GM21526 (cell line): Measurements from ENCODE around the gene HDAC5.

Source experiments
- ATAC-seq: cut with Tn5 transposase; IDR thresholded peaks from one replicate; pipeline ENCODE4 v1.9.1; 2021; ENCODE audit warnings: moderate library complexity; ENCODE audit not compliant: unreplicated experiment, low FRiP score

HDAC5 gene

DNA sequence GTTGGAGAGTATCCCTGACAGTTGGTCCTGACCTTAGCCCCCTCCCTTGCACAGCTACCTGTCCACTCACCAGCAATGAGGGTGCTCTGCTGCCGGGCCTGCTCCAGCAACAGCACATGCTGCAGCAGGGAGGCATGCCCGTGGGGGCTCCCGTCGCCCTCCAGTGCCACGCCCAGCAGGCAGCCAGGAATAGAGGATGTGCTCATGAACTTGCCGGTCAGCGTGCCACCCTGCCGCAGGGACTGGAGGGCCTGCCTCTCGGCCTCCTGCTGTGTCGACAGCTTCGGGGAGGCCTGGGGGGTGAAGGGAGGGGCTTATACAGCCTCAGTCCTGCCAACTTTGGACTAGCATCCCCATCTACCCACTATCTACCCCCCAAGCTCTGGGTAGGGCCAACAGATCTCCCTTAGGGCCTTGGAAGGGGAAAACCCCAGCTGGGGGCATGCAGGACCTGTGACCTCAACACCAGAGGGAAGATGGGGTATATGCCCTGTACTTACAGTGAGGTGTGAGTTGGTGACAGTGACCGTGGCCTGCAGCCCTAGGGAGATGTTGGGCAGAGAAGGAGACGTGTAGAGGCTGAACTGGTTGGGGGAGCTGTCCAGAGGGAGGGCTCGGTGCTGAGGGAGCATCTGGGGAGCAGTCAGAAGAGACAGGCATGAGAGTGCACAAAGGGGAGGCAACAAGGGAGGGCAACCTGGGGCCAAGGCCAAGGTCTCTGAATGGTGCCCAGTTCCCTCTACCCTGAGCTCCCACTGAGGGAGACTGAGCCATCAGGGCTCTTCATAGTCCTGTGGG lies 32.0 kb downstream of the HDAC5 start:
- no peak for ATAC-seq

DNA sequence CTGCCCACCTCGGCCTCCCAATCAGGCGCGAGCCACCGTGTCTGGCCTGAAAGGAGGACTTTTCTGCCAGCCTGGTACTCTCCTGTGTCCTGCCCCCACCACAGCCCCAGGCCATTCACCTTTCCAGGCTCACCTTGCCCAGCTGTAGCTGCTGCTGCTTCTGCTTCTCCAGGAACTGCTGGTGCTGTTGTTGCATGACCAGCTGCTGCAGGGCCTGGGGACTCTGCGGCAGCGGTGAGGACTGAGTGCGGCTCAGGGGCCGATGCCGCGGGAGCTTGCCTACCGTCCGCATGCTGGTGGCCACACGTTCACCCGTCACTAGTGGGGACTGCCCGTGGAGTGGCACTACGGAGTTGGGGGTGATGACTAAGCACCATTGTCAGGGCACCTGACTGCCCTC lies 35.2 kb downstream of the HDAC5 start:
- ATAC-seq = no peak

GRCh38 chr17:44087319-44087718 lies 36.1 kb downstream of the HDAC5 start:
- ATAC-seq = no peak

DNA sequence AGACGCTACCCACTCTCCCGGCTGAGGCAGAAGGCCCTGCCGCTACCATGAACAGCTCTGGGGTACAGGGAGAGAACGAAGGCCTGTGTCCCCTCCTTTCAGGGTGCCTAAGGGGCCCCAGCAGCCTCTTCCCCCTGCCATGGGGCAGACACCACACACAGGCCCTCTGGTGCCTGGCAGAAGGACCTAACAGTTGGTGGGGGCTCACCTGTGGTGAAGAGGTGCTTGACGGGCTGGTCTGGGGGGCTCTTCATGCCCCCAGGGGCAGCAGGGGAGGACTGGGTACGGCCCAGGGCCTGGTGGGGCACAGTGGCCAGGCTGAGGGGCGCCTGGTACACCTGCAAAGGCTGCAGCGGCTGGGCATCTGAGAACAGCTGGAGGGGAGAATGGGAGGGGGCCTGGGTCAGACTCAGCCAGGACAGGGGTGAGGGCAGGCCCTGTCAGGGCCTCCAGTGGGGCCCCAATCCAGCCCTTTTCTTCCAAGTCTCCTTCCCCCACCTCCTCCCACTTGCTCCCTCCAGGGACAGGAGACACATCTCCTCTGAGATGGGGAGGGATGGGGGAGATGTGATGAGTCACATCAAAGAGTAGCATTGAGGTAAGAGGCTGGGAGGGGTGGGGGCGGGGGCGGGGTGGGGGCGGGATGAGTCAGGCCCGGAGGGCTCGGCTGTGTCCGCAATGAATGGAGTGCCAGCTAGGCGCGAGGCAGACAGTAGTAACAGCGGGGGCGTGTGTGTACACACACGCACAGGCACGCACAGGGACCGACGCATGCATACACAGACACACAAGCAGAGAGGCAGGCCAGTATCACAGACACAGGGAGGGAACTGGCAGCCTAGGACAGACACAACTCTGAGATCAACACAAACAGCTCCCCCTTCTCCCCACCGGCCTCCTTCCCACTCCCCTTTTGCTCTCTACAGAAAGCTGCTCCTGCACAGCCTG lies 36.8 kb downstream of the HDAC5 start:
- no peak for ATAC-seq

DNA sequence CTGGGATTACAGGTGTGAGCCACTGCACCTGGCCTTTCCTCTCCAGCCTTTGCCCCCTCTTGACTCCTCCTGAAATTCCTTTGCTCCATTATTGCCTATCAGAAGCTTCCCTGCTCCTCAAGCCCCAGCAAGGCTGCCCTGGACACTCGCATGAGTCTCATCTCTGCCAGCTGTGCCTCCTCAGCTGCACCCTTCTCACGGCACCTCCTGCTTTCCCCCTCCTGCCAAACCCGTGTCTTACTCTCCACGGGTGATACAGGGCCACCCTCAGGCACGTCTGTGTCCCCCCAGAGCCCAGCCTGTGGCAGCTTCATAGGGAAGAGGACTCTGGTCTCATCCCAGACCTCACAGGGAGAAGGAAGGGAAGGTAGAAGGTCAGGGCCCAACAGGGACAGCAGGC lies 37.5 kb downstream of the HDAC5 start:
- no peak for ATAC-seq

DNA sequence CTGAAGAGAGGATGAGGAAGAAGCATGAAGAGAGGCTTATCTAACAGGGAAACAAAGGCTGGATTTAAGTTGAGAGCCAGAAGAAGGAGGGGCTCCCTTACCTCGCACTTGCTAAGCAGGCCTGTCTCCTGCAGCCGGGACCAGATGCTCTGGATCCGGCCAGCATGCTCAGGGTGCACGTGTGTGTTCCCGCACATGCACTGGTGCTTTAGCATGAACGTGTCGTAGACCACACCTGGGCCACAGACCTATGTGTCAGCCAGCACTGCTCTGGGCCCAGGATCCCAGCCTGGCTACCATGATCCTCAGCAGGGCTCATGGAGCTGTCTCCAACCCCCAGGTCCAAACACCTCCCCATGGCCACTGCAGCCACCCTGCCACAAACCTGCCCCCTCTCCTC lies 38.5 kb downstream of the HDAC5 start:
- no peak for ATAC-seq

GRCh38 chr17:44084131-44084538 lies 39.3 kb downstream of the HDAC5 start:
- ATAC-seq = no peak

DNA sequence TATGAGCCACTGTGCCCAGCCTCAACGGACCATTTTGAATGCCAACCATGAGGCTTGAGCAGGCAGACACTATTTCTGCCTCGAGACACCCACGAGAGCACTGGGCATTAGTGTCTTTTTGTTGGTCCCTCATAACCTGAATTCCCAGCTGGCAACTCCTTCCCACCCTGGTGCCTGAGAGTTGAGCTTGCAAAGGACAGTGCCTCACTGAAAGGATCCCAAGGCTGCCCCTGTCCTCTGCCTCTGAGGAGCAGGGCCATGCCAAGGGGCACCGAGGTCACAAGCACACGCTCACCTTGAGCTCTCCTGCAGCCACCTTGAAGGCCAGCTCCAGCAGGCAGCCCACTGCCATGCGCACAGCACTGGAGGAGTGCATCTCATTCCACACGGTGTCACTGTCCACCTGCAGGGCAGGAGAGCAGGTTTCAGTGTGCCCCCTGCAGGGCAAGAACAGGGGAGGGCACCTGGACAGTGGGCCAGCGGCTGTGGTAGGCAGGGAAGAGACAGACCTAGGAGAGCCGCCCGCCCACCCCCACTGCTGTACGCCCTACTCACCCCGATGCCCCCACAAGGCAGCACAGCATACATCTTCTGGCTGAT lies 40.1 kb downstream of the HDAC5 start:
- ATAC-seq = no peak

GRCh38 chr17:44082256-44082927 lies 41.0 kb downstream of the HDAC5 start:
- no peak for ATAC-seq

DNA sequence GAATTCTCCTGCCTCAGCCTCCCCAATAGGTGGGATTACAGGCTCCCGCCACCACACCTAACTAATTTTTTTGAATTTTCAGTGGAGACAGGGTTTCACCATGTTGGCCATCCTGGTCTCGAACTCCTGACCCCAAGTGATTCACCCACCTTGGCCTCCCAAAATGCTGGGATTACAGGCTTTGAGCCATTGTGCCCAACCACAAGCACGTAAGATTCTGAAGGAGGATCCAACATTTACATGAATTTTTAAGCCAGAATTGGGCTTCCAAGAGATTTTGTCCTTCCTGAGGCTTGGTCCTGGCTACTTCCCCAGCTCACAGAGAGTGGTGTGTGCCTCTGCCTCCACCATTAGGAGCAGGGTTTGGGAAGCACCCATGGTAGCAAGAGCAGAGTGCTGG lies 41.8 kb downstream of the HDAC5 start:
- ATAC-seq = no peak

GRCh38 chr17:44079877-44080821 lies 43.3 kb downstream of the HDAC5 start:
- no peak for ATAC-seq

DNA sequence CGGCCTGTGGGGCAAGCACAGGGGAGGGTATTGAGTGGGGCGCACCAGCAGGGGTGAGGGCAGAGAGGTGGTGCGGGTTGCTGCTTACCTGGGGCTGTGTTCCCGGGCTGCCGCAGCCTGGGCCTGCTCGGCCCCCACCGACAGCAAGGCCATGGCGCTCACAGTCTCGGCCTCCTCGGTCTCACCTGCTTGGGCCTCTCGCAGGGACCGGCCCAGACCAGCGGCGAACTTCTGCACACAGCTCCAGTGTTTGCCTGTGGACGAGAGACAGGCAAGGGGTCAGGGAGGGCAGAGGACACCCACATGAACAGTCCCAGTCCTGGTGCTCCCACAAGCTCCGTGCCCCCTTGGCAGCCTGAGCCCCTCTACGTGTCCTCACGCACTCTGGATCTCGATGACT lies 45.0 kb downstream of the HDAC5 start:
- no peak for ATAC-seq

- no peak for ATAC-seq
Observed at GRCh38 chr17:44077595-44077909, 45.9 kb downstream of the HDAC5 start.

DNA sequence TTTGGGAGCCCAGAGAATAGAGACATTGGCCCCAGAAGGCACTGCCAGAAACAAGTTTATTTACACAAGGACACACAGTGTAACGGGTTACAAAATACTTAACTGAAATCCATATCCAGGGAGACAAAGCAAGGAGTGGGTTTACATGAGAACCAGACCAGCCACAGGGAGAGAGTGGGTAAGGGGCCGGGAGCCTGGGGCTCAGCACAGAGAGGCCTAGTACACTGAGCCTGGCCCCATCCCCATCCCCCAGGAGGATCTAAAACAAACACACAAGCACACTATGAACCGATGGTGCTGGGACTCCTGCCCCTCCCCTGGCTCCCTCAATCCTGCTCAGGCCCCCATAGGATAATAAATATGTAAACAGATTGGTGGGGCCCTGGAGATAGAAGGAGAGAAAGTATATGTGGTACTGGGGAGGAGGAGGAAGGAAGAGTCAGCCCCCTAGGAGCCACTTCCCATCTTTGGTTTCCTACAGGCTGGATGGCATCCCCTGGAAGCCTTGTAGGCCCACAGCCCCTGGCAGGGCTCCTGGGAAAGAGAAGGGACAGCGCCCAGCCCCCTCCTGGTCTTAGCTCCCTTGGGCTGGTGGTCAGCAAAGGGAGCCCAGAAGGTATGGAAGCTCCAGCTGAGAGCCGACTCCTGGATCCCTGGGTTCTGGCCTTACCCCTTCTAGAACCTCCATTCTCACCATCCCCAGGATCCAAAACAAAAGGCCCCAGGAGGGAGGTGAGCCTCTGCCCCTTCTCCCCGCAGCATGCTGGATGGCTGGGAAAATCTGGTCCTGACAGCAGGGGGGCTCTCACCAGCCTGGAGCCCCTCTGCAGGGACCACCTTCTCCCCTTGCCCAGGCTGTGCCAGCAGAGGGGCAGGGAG lies 46.5 kb downstream of the HDAC5 start:
- no peak for ATAC-seq

DNA sequence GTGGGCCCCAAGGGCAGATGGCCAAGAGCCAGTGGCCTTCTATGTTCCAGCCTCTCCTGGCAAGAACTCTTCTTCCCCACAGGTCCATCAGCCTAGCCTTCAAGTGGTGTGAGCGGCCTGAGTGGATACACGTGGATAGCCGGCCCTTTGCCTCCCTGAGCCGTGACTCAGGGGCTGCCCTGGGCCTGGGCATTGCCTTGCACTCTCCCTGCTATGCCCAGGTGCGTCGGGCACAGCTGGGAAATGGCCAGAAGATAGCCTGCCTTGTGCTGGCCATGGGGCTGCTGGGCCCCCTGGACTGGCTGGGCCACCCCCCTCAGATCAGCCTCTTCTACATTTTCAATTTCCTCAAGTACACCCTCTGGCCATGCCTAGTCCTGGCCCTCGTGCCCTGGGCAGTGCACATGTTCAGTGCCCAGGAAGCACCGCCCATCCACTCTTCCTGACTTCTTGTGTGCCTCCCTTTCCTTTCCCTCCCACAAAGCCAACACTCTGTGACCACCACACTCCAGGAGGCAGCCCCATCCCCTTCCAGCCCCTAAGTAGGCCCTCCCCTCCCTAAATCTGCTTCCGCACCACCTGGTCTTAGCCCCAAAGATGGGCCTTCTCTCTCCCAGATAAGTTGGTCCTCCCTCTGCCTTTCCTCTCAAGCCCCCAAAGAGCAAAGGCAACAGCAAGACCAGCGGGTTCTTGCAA lies 47.7 kb downstream of the HDAC5 start:
- no peak for ATAC-seq

- ATAC-seq = no peak
Observed at GRCh38 chr17:44074911-44075285, 48.5 kb downstream of the HDAC5 start.

GRCh38 chr17:44074231-44074910 lies 49.1 kb downstream of the HDAC5 start:
- no peak for ATAC-seq

DNA sequence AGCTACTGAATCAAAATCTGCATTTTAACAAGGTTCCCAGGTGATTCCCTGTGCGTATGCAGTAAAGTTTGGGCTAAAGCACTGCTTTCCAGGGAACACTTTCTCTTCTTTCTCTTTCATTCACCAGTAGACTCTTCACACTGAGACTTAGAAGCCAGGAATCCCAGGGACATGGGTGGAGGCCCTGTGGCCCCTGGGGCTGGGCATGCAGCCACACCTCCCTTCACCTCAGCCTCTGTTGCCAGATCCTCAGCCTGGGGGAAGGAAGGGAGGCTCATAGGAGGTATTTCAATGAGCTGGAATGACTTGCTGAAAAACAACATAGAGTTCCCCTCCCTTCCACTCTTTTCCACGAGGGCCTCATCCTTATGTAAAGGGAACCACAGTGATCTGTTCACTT lies 51.7 kb downstream of the HDAC5 start:
- ATAC-seq = no peak
